Measurements from ENCODE around the gene SMIM12.

Gene SMIM12

DNA sequence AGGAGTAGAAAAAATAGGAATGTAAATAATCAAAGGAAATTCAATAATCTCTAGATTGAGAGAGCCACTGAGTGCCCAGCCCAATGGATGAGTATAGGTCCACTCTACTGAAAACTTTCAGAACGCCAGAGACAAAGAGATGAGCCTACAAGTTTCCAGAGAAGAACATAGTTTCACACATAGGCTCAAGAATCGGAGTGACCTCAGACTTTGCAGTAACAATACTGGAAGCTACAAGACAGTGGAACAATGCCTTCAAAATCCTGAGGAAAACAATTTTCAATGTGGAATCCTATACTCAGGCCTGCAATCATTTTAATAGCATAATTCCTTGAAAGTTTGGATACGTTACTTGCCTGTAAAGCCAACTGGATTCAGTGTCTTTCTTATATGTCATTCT, 55.8 kb downstream of the SMIM12 start:
- Histone ChIP-seq H3K4me1 (ENCODE audit: control insufficient read depth in 2 of 2, insufficient read depth in 1 of 2, low read depth in 1 of 2, low read length in 2 of 2) (peaks cover 0 to 5% of the 10 kb centered on the region in 2 donors), H2BK120ac (ENCODE audit: low read depth, low read length) (no peak overlapping the region), H3K27ac (replicated peaks; ENCODE audit: low read length) (no peak overlapping the region), H3K4me2 (ENCODE audit: insufficient read depth, low read length, poor library complexity, severe bottlenecking) (no peak overlapping the region), H3K18ac (ENCODE audit: low read length) (no peak overlapping the region), H3K27me3 (ENCODE audit: control insufficient read depth in 3 of 3, insufficient read depth in 3 of 3, low read depth in 1 of 3, low read length in 3 of 3) (peaks cover 0 to 2% (median 0%) of the 10 kb centered on the region in 3 experiments), H3K9me3 (replicated peaks in 1 of 2; ENCODE audit: control insufficient read depth in 2 of 2, insufficient read depth in 1 of 2, low read depth in 1 of 2, low read length in 2 of 2) (peaks cover 0 to 10% of the 10 kb centered on the region in 2 donors), H3K4ac (ENCODE audit: low read length) (no peak overlapping the region), H2AFZ (ENCODE audit: low read length) (no peak overlapping the region), H3K4me3 (ENCODE audit: low read length in 2 of 2) (no peak overlapping the region), H4K8ac (ENCODE audit: low read depth, low read length) (no peak overlapping the region), H2AK5ac (ENCODE audit: low read depth, low read length) (no peak overlapping the region), H2BK5ac (ENCODE audit: low read length) (no peak overlapping the region), H2BK15ac (ENCODE audit: low read length) (no peak overlapping the region), H3K9ac (ENCODE audit: low read depth, low read length, poor library complexity) (no peak overlapping the region), H3K79me1 (ENCODE audit: low read depth, low read length) (peaks cover 2% of the 10 kb centered on the region), H3K14ac (ENCODE audit: low read length) (no peak overlapping the region), H4K91ac (ENCODE audit: low read depth, low read length, poor library complexity) (no peak overlapping the region), H3K36me3 (replicated peaks in 1 of 2; ENCODE audit: control insufficient read depth in 2 of 2, insufficient read depth in 2 of 2, low read length in 2 of 2) (no peaks in the 10 kb centered on the region), H3K23ac (ENCODE audit: low read depth, low read length, poor library complexity) (no peak overlapping the region), H2BK12ac (ENCODE audit: low read length) (no peak overlapping the region)
- DNase-seq (ENCODE audit: low spot score): no peak
- WGBS, 2 donors (ENCODE audit: extremely low coverage in 2 of 2, insufficient read length in 2 of 2, insufficient replicate concordance in 1 of 2): no CpG with 5 or more reads among the region's 3 CpGs

Measured in neuronal stem cell (in vitro differentiated cells).